Stimulated activated CD8-positive, alpha-beta memory T cell treated with anti-CD3 and anti-CD28 coated beads, Interleukin-2, amount 100 ng/mL, for 48 hours (primary cell): ENCODE results near the gene JAKMIP2.

Experiments used
- DNase-seq, 2 donors: peaks; one replicate each; pipeline ENCODE4 v3.0.0-alpha.2; 2020; ENCODE audit warnings: low read depth in 2 of 2

Gene JAKMIP2

DNA sequence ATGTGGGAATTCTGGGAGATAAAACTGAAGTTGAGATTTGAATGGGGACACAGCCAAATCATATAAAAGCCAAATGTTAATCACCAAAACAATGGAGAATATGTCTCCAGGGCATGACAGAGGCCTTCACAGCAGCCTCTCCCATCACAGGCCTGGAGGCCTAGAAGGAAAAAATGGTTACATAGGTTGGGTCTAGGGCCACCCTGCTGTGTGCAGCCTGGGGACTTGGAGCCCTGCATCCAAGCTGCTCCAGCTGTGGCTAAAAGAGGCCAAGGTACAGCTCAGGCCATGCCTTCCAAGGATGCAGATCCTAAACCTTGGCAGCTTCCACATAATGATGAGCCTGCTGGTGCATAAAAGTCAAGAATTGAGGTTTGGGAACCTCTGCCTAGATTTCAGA lies 85.1 kb downstream of the JAKMIP2 start:
- no peak for DNase-seq

DNA sequence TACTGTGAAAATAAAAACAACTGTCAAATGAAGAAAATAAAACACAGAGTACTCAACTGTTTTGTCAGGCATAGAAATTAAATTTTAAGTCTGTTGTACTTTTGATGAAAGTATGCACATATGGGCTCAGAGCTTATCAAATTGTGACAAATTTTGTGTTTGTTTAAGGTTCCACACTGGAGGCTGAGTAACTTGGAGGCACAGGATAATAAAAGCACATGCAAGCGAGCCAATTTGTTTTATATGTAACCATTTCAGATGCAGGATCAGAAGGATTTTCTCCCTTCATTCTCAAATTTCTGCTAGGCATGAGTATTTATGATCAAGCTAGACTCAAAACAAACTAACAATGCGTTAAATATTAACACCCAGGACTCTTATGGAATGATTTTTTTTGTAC lies 87.8 kb downstream of the JAKMIP2 start:
- no peak for DNase-seq

DNA sequence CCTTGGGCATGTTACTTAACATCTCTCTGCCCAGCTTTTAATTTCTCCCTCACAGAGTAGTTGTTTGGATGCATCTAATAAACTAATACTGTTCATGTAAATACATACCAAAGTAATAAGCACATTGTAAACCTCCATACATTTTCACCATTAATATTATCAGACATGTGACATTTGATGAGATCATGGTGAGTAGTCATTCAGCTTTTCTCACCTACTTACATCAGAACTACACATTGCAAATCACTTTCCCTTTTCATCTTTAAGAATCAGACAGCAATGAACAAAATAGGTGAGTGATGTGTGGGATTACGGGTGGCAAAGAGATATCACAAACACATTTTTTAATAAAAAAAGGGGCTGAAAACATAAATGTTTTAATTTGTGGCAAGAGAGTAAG lies 89.3 kb downstream of the JAKMIP2 start:
- no peak for DNase-seq

DNA sequence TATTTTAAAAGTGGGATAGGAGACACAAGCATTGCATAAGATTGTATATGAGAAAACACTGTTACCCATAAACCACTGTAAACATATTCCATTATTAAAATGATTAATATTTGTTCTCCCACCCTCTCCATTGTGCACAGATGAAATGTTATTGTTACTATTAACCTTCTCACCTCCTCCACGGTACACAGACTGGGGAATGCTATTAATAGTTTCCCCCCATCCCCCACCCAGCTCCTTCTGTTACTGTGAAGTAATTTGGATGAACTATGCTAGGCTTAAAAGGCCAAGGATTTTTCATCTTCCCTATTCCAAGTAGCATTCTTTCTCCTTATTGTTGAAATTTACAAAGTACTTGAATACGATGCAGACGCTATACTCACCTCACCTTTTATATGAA lies 91.4 kb downstream of the JAKMIP2 start:
- no peak for DNase-seq

DNA sequence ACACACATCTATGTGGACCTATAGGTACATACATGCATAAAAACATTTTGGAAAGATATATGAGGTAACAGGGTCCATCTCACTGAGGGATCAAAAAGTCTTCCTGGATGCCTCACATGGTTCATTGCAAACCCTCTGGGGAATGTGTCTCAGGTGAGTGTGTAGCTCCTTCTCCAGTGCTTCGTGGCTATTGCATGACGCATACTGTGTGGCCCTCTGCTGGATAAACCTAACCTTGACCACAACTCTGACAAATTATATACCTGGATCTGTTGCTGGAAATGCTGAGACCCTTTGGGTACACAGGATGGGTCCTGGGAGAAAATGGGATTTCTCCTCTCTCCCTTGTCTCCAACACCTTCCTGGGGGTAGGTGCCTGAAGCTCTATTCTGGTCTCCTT lies 91.9 kb downstream of the JAKMIP2 start:
- no peak for DNase-seq

DNA sequence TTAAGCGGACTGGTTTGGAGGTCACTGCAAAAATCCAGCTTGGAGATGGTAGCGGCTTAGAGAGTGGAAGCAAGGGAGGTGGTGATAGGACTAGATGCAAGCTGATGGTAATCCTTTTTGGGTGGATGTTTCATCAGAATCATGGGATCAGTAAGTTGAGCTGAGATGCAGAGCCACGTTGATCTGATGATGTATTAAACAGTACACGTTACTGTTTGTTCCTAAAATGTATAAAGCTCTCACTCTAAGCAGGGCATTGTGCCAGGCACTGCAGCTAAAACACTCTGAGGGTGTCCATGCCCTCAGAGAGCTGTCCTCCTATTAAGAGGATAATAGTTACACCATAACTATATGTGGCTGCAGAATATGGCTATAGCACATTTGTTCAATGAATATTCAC lies 93.1 kb downstream of the JAKMIP2 start:
- DNase-seq: no peak

DNA sequence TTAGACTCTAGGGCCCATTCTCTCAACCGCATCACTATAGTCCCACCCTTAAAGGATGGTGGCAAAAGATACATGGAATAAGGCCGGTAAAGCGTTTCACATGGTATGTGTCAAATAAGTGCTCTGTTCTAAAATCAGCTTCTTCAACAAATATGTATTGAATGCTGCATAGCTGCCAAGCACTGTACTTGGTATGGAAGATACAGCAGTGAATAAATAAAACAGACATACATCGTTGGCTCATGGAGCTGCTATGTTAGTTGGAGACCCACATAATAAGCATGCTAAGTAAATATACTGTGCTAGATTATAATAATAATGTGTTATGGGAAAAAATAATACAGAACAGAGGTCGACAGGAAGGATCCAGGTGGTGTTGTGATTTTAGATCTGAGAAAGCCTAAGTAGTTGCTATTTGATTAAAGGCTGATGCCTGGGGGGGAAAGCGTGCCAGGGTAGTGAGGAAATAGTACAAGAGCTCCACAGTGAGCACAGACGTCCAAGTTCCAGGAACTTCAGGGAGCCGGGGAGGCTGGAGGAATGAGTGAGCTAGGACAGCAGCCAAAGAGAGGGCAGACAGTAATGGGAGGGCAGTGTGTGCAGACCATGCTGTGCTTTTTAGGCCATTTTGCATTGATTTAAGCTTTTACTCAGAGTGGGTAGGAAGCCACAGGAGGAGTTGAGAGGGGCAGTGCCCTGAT lies 93.7 kb downstream of the JAKMIP2 start:
- DNase-seq: no peak

DNA sequence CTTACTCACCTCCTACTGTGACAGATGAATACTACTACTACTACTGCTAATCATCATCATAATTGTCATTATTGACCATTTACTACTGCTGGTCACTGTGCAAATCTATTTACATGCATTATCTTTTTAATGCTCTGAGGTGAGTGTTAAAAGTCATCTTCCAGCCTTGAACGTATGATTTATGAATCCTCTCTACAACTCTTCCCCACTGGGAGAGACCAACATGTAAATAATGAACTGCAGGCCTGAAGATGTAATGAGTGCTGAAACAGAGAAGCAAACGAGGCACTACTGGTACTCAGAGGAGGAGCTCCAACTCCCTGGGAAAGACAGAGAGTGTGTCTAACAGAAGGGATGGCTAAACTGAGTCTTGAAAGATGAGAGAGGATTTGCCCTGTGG lies 95.4 kb downstream of the JAKMIP2 start:
- DNase-seq: no peak

DNA sequence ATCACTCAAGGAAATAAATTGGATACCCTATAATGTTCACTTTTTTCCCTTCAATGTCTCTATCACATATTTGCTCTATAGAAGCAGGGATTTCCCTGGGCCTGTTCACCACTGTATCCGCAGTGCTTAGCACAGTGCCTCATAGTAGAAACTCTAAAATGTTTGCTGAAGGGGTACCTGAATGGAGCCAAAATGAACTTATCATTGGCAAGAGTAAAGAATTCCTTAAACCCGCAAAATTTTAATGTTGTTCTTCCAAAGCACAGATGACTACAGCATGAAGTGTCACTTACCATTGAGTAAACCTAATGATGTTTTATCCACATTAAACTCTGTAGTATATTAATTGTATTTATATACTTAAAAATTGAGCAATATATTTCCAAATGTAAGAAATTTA lies 96.1 kb downstream of the JAKMIP2 start:
- no peak for DNase-seq

DNA sequence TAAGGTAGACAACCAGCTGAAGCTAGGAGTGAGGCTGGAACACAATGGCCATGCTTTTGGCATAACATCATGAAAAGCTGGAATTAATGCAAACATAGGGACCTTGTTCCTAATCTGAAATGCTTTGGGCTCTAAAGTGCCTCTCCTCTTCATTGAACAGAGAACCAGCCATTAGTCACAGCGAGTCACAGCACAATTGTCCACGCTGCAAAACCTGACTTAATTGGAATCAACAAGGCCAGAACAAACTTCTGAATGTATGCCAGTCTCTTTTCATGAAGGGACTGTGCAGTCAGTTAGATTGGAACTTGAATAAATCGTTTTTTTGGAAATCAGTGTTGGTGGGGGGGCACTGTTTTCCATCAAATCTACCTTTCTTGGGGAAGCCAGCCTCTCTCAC lies 96.5 kb downstream of the JAKMIP2 start:
- DNase-seq: no peak

DNA sequence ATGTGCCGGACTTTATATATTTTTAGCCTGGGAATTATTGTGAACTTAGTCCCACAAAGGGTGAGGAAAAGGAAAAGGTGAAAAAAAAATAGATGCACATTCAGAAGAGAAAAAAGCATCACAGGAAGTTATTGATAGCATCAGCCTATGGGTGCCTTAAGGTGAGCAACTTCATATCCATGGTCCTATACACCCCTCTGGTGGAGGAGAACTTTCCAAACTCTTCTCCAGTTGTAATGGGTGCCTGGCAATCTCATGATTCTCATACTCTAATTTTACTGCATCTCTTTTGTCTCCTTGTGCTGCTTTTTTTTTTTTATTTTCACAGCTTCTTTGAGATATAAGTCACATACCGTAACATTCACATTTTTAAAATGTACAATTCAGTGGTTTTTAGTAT lies 107.4 kb downstream of the JAKMIP2 start:
- no peak for DNase-seq

DNA sequence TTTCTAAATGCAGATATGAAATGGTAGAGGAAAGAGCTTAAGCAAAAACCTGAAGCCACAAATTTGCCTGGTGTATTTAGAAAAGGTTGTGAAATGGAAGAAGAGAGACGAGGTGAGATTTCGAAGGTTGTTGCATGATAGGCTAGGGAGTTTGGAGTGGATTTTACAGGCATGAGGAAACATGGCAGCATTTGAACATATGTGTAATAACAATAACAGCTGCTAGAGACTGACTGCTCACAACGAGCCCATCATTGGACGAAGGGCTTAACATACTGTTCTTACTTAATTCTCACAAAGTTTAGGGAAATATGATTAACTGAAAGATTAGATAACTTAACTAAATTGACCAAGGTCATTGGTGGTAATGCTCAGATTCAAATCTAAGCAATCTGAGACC lies 108.1 kb downstream of the JAKMIP2 start:
- DNase-seq: no peak

DNA sequence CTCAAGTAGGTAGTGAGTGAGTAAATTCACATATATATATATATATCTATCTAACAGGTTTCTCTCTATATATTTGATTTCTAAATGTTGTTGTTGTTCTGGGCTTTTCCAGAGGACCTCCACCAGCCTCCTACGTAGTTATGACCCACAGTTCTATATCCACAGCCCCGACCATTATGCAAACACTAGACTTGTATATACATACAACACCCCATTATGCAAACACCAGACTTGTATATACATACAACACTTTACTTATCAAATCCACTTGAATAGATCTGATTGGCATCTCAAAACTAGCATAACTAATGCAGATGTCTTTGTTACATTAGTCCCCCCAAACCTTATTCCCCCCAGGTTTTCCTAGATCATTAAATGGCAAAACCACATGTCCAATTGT lies 108.7 kb downstream of the JAKMIP2 start:
- DNase-seq: no peak

DNA sequence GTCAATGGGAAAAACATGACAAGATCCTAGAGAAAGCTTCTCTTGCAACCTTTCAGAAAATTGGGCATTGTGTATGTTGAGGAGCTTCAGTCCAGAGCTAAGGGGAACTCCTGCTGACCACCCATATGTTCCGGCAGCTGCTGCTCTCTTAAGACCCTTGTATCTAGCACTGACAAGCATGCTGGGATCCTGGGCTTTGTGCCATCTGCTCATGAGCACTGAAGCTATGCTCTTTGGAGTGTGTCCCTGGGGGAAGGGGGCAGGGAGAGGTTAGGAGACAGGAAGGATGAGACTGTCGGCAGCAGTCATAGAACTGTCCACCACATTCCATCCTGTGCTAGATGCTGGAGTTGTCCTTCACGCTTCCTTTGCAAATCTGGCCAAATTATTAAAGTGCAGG lies 109.3 kb downstream of the JAKMIP2 start:
- no peak for DNase-seq

DNA sequence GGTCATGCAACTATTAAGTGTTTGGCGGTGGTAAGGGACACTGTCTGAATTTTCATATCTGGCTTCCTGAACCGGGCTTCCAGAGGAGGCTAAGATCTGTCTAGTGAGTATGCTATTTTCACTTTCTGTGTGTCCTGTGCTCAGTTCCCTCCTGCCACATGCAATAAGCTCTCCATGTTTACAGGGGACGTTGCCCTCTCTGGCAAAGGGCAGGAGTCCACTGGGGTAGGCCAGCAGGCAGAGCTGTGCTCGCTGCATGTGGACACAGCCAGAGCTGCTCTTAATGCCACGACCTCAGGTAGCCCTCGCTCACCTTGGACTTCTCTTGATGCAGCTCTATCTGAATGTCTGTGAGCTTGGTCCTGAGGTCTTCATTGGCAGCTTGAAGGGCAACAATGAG lies 111.2 kb downstream of the JAKMIP2 start:
- DNase-seq: no peak

DNA sequence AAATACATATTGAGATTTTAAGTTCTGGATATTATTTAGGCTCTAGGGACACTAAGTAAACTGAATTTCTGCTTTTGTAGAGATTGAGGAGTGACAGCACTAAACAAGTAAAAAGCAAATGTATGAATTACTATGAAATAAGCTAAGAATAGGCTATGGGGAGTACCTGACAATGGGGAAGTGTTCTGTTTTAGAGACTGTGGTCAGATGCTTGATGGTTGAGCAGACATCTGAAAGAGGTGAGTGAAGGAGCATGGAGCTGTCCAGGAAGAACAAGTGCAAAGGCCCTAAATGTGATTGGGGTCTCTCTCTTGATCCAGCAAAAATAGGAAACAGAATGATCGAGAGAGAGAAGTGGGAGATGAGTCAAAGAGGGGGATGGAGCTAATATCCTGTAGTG lies 111.7 kb downstream of the JAKMIP2 start:
- no peak for DNase-seq

DNA sequence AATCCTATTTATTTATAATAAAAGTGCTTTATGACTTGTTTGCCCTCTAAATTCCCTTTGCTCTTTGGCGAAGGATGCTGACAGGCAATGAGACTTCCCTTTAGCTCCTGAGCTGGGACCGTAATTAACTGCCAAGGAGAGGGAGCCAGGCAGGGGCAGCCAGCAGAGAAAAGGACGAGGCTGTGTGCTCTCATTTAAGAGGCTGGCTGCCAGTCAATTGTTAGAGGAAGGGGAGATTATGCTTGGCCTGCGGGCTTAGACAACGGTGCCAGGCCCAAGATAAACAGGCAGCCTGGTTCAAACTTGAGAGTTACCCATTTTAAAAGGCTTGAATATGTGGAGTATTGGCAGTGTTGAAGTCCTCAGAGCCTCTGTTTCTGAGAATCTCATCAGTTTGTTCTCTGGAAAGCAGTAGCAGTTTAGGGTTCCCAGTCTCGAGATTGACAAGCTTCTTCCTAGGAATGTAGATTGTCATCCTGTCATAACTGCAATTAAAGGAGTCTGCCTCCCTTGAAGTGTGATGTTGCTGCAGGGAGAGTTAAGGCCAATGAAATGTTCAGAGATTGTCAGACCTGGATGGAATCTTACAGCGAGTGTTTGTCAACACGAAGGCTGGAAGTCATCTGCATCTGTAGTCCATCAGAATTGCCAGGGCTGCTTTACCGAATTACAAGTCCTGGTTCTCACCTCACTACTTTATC lies 113.2 kb downstream of the JAKMIP2 start:
- no peak for DNase-seq

DNA sequence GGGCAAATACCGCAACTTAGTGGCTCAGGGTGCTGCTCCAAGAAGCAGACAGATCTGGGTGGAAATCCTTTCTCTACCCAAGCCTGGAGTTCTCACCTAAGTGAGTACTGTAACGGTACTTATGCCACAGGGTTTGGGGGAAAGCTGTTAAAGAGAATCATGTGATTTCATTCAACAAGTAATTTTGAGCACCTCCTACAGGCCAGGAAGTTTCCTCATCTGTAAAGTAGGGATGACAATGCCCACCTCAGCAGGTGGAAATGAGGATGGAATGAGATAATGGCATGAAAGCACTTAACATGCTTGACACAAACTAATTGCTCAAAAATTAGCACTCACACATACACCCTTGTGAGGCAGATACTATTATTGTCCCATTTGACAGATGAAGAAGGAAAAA lies 114.1 kb downstream of the JAKMIP2 start:
- DNase-seq: no peak

DNA sequence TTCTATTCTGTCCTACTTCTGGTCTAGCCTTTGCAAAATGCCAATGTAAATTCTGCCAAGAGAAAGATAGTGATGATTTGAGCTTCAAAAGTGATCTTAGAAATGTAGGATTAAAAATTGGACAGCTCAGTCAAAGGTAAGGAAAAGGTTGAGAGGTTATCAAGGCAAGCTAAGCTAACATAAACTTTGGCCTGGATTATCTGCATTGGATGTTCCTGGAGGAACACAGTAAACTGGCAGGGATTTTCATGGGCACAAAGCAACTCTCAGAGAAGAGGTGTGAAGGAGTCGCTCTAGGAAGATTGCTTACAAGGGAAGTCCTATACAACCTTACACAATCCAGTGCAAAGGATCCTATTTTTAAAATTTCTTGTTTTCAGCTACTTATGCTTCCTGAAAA lies 115.2 kb downstream of the JAKMIP2 start:
- no peak for DNase-seq

DNA sequence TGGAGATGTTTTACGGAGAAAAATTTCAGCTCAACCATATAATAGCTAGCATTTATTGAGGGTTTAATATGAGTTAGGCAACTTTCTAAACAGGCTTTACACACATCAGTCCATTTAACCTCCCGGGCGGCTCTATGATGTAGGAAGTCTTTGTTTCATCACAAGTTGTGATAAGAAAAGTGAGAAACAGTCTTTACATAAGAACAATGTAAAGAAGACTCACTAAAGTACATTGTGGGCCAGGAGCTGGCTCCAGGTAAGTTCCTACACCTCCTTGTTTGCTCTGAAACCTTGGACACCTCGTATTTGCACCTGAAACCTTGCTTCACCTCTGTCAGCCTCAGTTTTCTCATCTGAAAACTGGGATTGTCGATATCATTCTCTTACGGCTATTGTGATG lies 116.1 kb downstream of the JAKMIP2 start:
- no peak for DNase-seq

DNA sequence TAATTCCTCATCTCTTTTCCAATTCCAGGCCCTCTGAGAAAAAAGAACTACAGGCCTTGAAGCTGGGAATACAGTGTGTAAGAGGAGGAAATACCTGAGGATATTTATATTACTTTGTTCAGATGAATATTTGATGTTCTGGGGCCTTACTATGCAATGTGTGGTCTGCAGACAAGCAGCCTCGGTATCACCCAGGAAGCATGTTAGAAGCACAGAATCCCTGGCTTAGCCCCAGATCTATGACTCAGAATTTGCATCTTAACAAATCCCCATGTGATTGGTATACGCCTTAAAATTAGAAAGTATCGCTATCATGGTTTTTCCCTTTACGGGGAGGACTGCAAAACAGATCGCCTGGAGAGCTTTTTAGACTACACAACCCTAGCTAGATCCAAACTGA lies 121.0 kb downstream of the JAKMIP2 start:
- no peak for DNase-seq

DNA sequence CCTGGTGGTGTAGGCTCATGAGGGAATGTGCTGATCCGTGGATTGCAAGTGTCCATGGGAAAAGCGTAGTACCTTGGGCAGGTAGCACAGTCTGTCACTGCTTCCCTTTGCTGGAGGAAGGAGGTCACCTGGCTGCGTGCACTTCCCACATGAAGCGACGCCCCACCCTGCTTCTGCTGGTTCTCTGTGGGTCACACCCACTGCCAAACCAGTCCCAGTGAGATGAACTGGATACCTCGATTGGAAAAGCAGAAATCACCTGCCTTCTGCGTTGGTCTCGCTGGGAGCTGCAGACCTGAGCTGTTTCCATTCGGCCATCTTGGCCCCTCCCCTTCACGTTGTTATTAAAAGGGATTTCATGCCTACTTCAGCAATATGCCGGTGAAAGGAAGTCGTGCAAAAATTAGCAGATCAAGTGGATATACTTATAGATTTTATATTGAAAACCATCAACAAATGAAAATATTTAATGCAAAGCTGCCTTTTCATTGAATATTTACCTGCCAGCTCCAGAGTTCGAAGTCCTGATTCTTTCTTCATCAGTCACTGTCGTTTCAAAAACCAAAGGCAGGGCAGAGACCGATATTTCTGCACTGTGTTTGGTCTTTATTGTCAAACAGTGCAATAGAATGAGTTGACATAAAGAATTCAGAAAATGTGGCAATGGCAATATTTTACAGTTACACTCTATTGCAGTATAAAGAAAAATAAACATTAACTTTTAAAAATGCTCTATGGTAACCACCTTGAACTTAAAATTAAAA lies 123.2 kb downstream of the JAKMIP2 start:
- no peak for DNase-seq

DNA sequence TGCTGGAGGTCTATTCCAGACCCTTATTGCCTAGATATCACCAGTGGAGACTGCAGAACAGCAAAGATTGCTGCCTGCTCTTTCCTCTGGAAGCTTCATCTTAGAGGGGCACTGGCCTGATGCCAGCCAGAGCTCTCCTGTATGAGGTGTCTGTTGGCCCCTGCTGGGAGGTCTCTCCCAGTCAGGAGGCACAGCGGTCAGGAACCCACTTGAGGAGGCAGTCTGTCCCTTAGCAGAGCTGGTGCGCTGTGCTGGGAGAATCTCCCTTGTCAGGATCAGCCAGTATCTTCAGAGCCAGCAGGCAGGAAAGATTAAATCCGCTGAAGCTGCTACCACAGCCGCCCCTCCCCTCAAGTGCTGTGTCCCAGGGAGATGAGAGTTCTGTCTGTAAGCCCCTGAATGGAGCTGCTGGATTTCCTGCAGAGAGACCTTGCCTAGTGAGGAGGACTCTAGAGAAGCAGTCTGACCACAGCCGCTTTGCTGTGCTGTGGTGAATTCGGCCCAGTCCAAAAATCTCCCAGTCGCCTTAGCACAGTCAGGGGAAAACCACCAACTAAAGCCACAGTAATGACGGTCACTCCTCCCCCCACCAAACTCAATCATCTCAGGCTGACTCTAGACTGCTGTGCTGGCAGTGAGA lies 124.1 kb downstream of the JAKMIP2 start:
- DNase-seq: no peak
